Measurements from ENCODE around the gene OGFOD1.

DNA sequence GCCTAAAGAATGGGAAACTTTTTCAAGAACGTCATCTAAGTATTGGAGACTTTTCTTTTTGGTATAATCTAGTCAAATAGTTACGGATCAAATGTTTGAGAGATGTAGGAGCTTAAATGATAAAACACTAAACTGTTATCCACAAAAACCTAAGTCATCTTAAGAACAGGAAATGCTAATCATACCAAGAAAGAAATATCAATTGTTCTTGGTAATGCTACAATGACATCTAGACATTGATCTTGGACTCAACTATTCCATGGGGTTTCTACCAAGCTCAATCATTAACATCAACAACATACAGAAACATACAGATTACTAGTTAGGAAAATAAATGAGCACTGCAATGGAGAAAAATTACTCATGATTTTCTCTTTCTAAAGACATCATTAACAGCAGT lies 4.1 kb upstream of the OGFOD1 start:
- TF ChIP-seq SMAD4 (CRISPR knock-in tag; conservative IDR thresholded peaks at IDR 0.05) (no peak), GABPB2 (CRISPR knock-in tag; conservative IDR thresholded peaks at IDR 0.05) (no peak), TCF7 (IDR thresholded peaks at IDR 0.05; ENCODE audit: borderline replicate concordance) (no peak), SMAD1 (IDR thresholded peaks at IDR 0.05; ENCODE audit: low read depth, low read length, partially characterized antibody) (no peak)
- TF ChIP-seq, protein P1, sequence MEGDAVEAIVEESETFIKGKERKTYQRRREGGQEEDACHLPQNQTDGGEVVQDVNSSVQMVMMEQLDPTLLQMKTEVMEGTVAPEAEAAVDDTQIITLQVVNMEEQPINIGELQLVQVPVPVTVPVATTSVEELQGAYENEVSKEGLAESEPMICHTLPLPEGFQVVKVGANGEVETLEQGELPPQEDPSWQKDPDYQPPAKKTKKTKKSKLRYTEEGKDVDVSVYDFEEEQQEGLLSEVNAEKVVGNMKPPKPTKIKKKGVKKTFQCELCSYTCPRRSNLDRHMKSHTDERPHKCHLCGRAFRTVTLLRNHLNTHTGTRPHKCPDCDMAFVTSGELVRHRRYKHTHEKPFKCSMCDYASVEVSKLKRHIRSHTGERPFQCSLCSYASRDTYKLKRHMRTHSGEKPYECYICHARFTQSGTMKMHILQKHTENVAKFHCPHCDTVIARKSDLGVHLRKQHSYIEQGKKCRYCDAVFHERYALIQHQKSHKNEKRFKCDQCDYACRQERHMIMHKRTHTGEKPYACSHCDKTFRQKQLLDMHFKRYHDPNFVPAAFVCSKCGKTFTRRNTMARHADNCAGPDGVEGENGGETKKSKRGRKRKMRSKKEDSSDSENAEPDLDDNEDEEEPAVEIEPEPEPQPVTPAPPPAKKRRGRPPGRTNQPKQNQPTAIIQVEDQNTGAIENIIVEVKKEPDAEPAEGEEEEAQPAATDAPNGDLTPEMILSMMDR (IDR thresholded peaks at IDR 0.05 in 2 of 3, conservative IDR thresholded peaks at IDR 0.05 in 1 of 3; ENCODE audit: insufficient read depth in 2 of 3, low read depth in 1 of 3, low read length in 3 of 3), result no peak
